UCSD-AML1 (cell line): Measurements from ENCODE around the gene FGFRL1.
A peak's percentile ranks its signal among the peaks of the same experiment; 100 is the strongest.
"Not testable (repeated sequence)": the region's sequence is repeated elsewhere in the genome, so short reads cannot be mapped to it uniquely, and the experiment has no call there.

Experiments
- DNase-seq: peaks from one replicate; lab custom pipeline; 2025; ENCODE audit not compliant: unreplicated experiment; lab: John Stamatoyannopoulos, UW

The FGFRL1 gene

GRCh38 chr4:1036976-1037810 is 25.8 kb downstream of the FGFRL1 start:
- DNase-seq, result no peak

GRCh38 chr4:1038948-1039492 is 27.6 kb downstream of the FGFRL1 start:
- DNase-seq, result no peak

GRCh38 chr4:1039493-1040343 is 28.3 kb downstream of the FGFRL1 start:
- DNase-seq, result no peak

GRCh38 chr4:1040344-1041146 is 29.1 kb downstream of the FGFRL1 start:
- DNase-seq, result no peak

GRCh38 chr4:1041147-1041935 is 29.9 kb downstream of the FGFRL1 start:
- no peak for DNase-seq

- no peak for DNase-seq
These were observed 30.5 kb downstream of the FGFRL1 start for GRCh38 chr4:1041936-1042330.

GRCh38 chr4:1042352-1043055 is 31.1 kb downstream of the FGFRL1 start:
- no peak for DNase-seq

GRCh38 chr4:1043162-1043561 is 31.7 kb downstream of the FGFRL1 start:
- no peak for DNase-seq

- peak; percentile 65 for DNase-seq
These were observed 32.4 kb downstream of the FGFRL1 start for GRCh38 chr4:1043651-1044468.

GRCh38 chr4:1044469-1045192 is 33.2 kb downstream of the FGFRL1 start:
- DNase-seq, result no peak

- DNase-seq, result no peak
These were observed 33.8 kb downstream of the FGFRL1 start for GRCh38 chr4:1045193-1045594.

GRCh38 chr4:1045595-1046201 is 34.3 kb downstream of the FGFRL1 start:
- no peak for DNase-seq

- DNase-seq, result not testable (repeated sequence)
These were observed 35.2 kb downstream of the FGFRL1 start for GRCh38 chr4:1046581-1047011.

- DNase-seq, result no peak
These were observed 35.9 kb downstream of the FGFRL1 start for GRCh38 chr4:1047106-1047975.

GRCh38 chr4:1047976-1048772 is 36.7 kb downstream of the FGFRL1 start:
- DNase-seq, result no peak
